Endothelial cell of umbilical vein (primary cell): ENCODE data around the gene ZNF74. TPM values are rescaled to one million over a fixed set of nuclear protein-coding genes. Genes with fewer than 3 reads are reported as not detected.

ENCODE experiments used
- BruUV-seq: library from RNA; stranded (reverse); fragments of 400-500 nt; replicated peaks from 2 replicates; lab custom pipeline; 2021; lab: Mats Ljungman, UMichigan
- CTCF ChIA-PET: fragments of 300-600, 350-600 bp; sonication (Branson Sonifier 250); formaldehyde crosslinking; loops from one replicate; lab custom pipeline; 2021; ENCODE audit warnings: antibody characterized with exemption, inconsistent platforms; lab: Charles Lee
- POLR2A ChIA-PET: fragments of 300-600, 350-600 bp; sonication (Branson Sonifier 250); formaldehyde crosslinking; loops from one replicate; lab custom pipeline; 2021; ENCODE audit warnings: antibody characterized with exemption, inconsistent platforms; lab: Charles Lee
- DNase-seq: peaks from one replicate; pipeline ENCODE4 v3.0.0-alpha.2; 2011; ENCODE audit warnings: low read depth, low spot score
- FAIRE-seq: peaks from 2 replicates; lab custom pipeline; 2011; peaks lifted over from hg19 to GRCh38; lab: Jason Lieb, UNC
- H2AFZ ChIP-seq: 2 replicates; pipeline ENCODE4 v1.6.0; 2012; ENCODE audit warnings: low read depth, low read length, control low read depth, inconsistent platforms
- H3K27ac ChIP-seq: 2 replicates; pipeline ENCODE4 v1.5.1; 2011; ENCODE audit warnings: low read depth, mild to moderate bottlenecking, control low read depth, low read length, moderate library complexity; ENCODE audit not compliant: insufficient read depth
- H3K27me3 ChIP-seq, 2 experiments: 2 replicates each; pipeline versions ENCODE4 v1.6.0 to v1.6.1; 2011; ENCODE audit warnings: low read length in 2 of 2, mixed read lengths in 1 of 2; ENCODE audit not compliant: control insufficient read depth in 2 of 2, insufficient read depth in 2 of 2
- H3K36me3 ChIP-seq, 2 experiments: 2 replicates in 1 of 2; 3 replicates in 1 of 2; pipeline ENCODE4 v1.5.1; 2011; ENCODE audit warnings: low read length in 2 of 2, mild to moderate bottlenecking in 1 of 2, moderate library complexity in 1 of 2; ENCODE audit not compliant: control insufficient read depth in 2 of 2, insufficient read depth in 2 of 2; ENCODE audit errors: extremely low read depth in 1 of 2
- H3K4me1 ChIP-seq: 3 replicates; pipeline ENCODE4 v1.5.1; 2011; ENCODE audit warnings: mild to moderate bottlenecking, low read length; ENCODE audit not compliant: control insufficient read depth, insufficient read depth; ENCODE audit errors: extremely low read depth
- H3K4me2 ChIP-seq: 2 replicates; pipeline ENCODE4 v1.6.1; 2011; ENCODE audit warnings: low read length, control low read depth, mixed read lengths; ENCODE audit not compliant: insufficient read depth
- H3K4me3 ChIP-seq, 3 experiments: fragments of 200-600 bp in 1 of 3; sonication (generic), shearing (Covaris generic) in 1 of 3; replicated peaks in 1 of 3; 2 replicates each; pipeline ENCODE4 v1.5.1; 2011 to 2016; ENCODE audit warnings: control low read depth in 3 of 3, low read length in 3 of 3, mild to moderate bottlenecking in 2 of 3, inconsistent platforms in 1 of 3, low read depth in 1 of 3, moderate library complexity in 1 of 3; ENCODE audit not compliant: insufficient read depth in 1 of 3
- H3K79me2 ChIP-seq: 2 replicates; pipeline ENCODE4 v1.6.0; 2012; ENCODE audit warnings: low read length, inconsistent platforms; ENCODE audit not compliant: control insufficient read depth, insufficient read depth
- H3K9ac ChIP-seq: replicated peaks from 2 replicates; pipeline ENCODE3; 2011; ENCODE audit warnings: low read length, control low read depth; ENCODE audit not compliant: insufficient read depth; ENCODE audit errors: extremely low read depth
- H3K9me1 ChIP-seq: replicated peaks from 3 replicates; pipeline ENCODE4 v1.6.0; 2011; ENCODE audit warnings: mild to moderate bottlenecking, low read length; ENCODE audit not compliant: control insufficient read depth, insufficient read depth; ENCODE audit errors: extremely low read depth
- H3K9me3 ChIP-seq: replicated peaks from 2 replicates; pipeline ENCODE4 v1.5.1; 2012; ENCODE audit warnings: low read length, inconsistent platforms; ENCODE audit not compliant: control insufficient read depth, insufficient read depth
- H4K20me1 ChIP-seq: replicated peaks from 2 replicates; pipeline ENCODE3; 2011; ENCODE audit warnings: mild to moderate bottlenecking, low read length; ENCODE audit not compliant: control insufficient read depth, insufficient read depth; ENCODE audit errors: extremely low read depth
- CTCF ChIP-seq, 2 donors: IDR thresholded peaks; 1 replicate in 1 of 2; 2 replicates in 1 of 2; pipeline ENCODE4 v1.5.1; 2011; ENCODE audit warnings: low read length in 2 of 2, mild to moderate bottlenecking in 2 of 2, moderate library complexity in 2 of 2, control low read depth in 1 of 2, inconsistent platforms in 1 of 2, low read depth in 1 of 2; ENCODE audit not compliant: insufficient read depth in 1 of 2; ENCODE audit errors: extremely low read depth in 1 of 2
- EZH2 ChIP-seq: IDR thresholded peaks from 2 replicates; pipeline ENCODE4 v1.6.1; 2012; ENCODE audit warnings: borderline replicate concordance, low read depth, mild to moderate bottlenecking, moderate library complexity, low read length, inconsistent platforms; ENCODE audit not compliant: severe bottlenecking
- FOS ChIP-seq: IDR thresholded peaks from 2 replicates; pipeline ENCODE4 v1.6.1; 2011; ENCODE audit warnings: mild to moderate bottlenecking, low read length, moderate library complexity, borderline replicate concordance; ENCODE audit not compliant: insufficient read depth
- GATA2 ChIP-seq: IDR thresholded peaks from 2 replicates; pipeline ENCODE4 v1.7.0; 2011; ENCODE audit warnings: low read depth, mild to moderate bottlenecking, moderate library complexity, mixed read lengths, low read length; ENCODE audit not compliant: insufficient read length, insufficient read depth
- JUN ChIP-seq: IDR thresholded peaks from 2 replicates; pipeline ENCODE4 v1.6.1; 2011; ENCODE audit warnings: borderline replicate concordance, low read depth; ENCODE audit not compliant: insufficient read length, insufficient read depth
- MAX ChIP-seq: IDR thresholded peaks from 2 replicates; pipeline ENCODE4 v1.6.1; 2011; ENCODE audit not compliant: insufficient read depth, insufficient read length
- MYC ChIP-seq: IDR thresholded peaks from one replicate; pipeline ENCODE4 v1.6.1; 2011; ENCODE audit warnings: mild to moderate bottlenecking, low read depth, low read length
- POLR2A ChIP-seq: IDR thresholded peaks from 2 replicates; pipeline ENCODE4 v1.6.1; 2012; ENCODE audit warnings: low read depth, mild to moderate bottlenecking, control low read depth, low read length
- POLR2AphosphoS5 ChIP-seq: IDR thresholded peaks from 2 replicates; pipeline ENCODE4 v1.6.1; 2012; ENCODE audit warnings: low read depth, mild to moderate bottlenecking, control low read depth, low read length, moderate library complexity; ENCODE audit not compliant: insufficient read depth
- dilution Hi-C: fragments of 300-500 bp; cut with MboI; formaldehyde crosslinking; loops from one replicate; pipeline ENCODE4 v1.15.0; 2019; ENCODE audit warnings: low sequenced_read_pairs; ENCODE audit not compliant: extremely low pct_ligation_motif_present
- intact Hi-C: fragments of 100-400 bp; cut with micrococcal nuclease; formaldehyde crosslinking; loops from one replicate; pipeline ENCODE4 v1.10.0; 2022
- polyA plus RNA-seq, 4 experiments: library from polyadenylated mRNA; depleted of rRNA in 3 of 4; stranded (reverse) in 3 of 4; unstranded in 1 of 4; fragments of >200 nt; gene quantifications; 2 replicates each; pipeline versions ENCODE4 v1.2.1 to v1.2.3, GENCODE V29; 2011 to 2012; ENCODE audit warnings: missing spikeins in 1 of 4
- total RNA-seq: library from RNA; stranded (reverse); gene quantifications from 2 replicates; pipeline ENCODE4 v1.2.3, GENCODE V29; 2021

The ZNF74 gene
- total and polyA plus RNA-seq, 2 donors (not counting 3 experiments of a cell fraction or from before 2014, with no cell fraction given): 8.6 to 13.4 TPM

DNA sequence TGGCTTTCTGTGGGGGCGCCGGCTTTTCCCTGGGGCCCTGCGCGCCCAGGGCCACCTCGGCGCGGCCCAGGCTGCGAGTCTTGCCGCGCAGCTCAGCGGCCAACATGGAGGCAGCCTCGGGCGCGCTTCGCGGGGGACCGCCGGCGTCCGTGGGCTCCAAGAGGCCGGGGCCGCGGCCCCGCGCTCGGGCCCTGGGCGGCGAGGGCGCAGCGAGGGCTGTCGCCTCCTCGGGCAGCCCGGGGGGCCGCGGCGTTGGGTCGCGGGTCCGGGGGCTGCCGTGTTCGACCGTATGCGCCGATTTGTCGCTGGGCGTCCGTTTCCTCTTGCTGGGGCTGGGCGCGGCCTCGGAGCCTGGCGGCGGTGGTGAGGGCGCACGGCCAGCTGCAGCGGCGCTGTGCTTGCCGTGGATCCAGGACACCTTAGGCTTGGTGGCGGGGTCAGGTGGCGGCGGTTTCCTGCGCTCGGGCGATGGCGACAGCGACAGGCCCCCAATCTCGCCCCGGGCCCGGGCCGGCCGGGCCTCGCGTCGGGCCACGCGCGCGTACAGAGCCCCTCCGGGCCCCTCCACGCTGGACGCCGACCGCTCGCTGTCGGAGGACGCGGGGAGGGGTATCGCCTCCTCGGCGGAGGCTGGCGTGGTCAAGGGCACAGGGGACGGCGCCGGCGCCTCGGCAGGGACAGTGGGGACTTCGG lies 31.8 kb downstream of the ZNF74 start:
- intact Hi-C loops: no loop called here
- H3K9ac ChIP-seq: no peak overlapping the region
- no peak overlapping the region for H3K4me3 ChIP-seq
- DNase-seq (no peak), FAIRE-seq (no peak)
- H3K4me1 ChIP-seq: no peaks in the 10 kb centered on the region
- CTCF ChIA-PET: no interaction called here
- no peak for TF ChIP-seq POLR2AphosphoS5
- TF ChIP-seq EZH2: no peak
- TF ChIP-seq FOS: no peak
- no peak for TF ChIP-seq JUN
- no peak for TF ChIP-seq GATA2
- TF ChIP-seq POLR2A: no peak
- TF ChIP-seq MYC: no peak
- TF ChIP-seq MAX: no peak
- TF ChIP-seq CTCF (IDR thresholded peaks at IDR 0.05; ENCODE audit: extremely low read depth in 1 of 2, insufficient read depth in 1 of 2, low read depth in 1 of 2, low read length in 2 of 2): no peak
- no peaks in the 10 kb centered on the region for H4K20me1 ChIP-seq
- H3K4me2 ChIP-seq: no peak overlapping the region
- no peaks in the 10 kb centered on the region for H3K9me1 ChIP-seq
- no peak overlapping the region for H3K27ac ChIP-seq
- POLR2A ChIA-PET: no interaction called here
- dilution Hi-C loops: no loop called here
- no TSS peak for BruUV-seq
- no peak overlapping the region for H2AFZ ChIP-seq
- H3K9me3 ChIP-seq: no peaks in the 10 kb centered on the region
- peaks cover 4 to 18% of the 10 kb centered on the region in 2 experiments for H3K36me3 ChIP-seq
- H3K79me2 ChIP-seq: no peaks in the 10 kb centered on the region
- no peaks in the 10 kb centered on the region for H3K27me3 ChIP-seq
